Hematopoietic multipotent progenitor cell treated with erythropoietin and hydrocortisone succinate and interleukin-3 and kit ligand, for 8 days (in vitro differentiated cells): Measurements from ENCODE around the gene WDR4.
"Not testable (repeated sequence)": the region's sequence is repeated elsewhere in the genome, so short reads cannot be mapped to it uniquely, and the experiment has no call there.

Experiments
- DNase-seq: peaks from one replicate; pipeline ENCODE4 v3.0.0-alpha.2; 2015

WDR4 gene

GRCh38 chr21:42851812-42852665 lies 27.3 kb downstream of the WDR4 start:
- DNase-seq: no peak

GRCh38 chr21:42850866-42851391 lies 28.4 kb downstream of the WDR4 start:
- DNase-seq: peak; percentile 47

- no peak for DNase-seq
Observed at GRCh38 chr21:42850463-42850862, 28.9 kb downstream of the WDR4 start.

GRCh38 chr21:42849759-42850412 lies 29.5 kb downstream of the WDR4 start:
- no peak for DNase-seq

- no peak for DNase-seq
Observed at GRCh38 chr21:42848932-42849758, 30.2 kb downstream of the WDR4 start.

GRCh38 chr21:42848144-42848931 lies 31.0 kb downstream of the WDR4 start:
- DNase-seq: not testable (repeated sequence)

- DNase-seq: no peak
Observed at GRCh38 chr21:42847726-42848125, 31.6 kb downstream of the WDR4 start.

- no peak for DNase-seq
Observed at GRCh38 chr21:42847051-42847707, 32.2 kb downstream of the WDR4 start.

GRCh38 chr21:42846221-42846620 lies 33.1 kb downstream of the WDR4 start:
- no peak for DNase-seq

- DNase-seq: no peak
Observed at GRCh38 chr21:42845296-42845965, 33.9 kb downstream of the WDR4 start.

- DNase-seq: no peak
Observed at GRCh38 chr21:42844411-42845113, 34.8 kb downstream of the WDR4 start.

GRCh38 chr21:42843056-42843455 lies 36.3 kb downstream of the WDR4 start:
- no peak for DNase-seq

- not testable (repeated sequence) for DNase-seq
Observed at GRCh38 chr21:42841916-42842655, 37.3 kb downstream of the WDR4 start.

- no peak for DNase-seq
Observed at GRCh38 chr21:42841156-42841915, 38.0 kb downstream of the WDR4 start.

GRCh38 chr21:42840411-42841155 lies 38.8 kb downstream of the WDR4 start:
- no peak for DNase-seq

GRCh38 chr21:42839271-42840231 lies 39.8 kb downstream of the WDR4 start:
- DNase-seq: no peak

- not testable (repeated sequence) for DNase-seq
Observed at GRCh38 chr21:42838212-42838690, 41.1 kb downstream of the WDR4 start.
